ENCODE data around the gene PLAU.
"Not testable (repeated sequence)": the region's sequence is repeated elsewhere in the genome, so short reads cannot be mapped to it uniquely, and the experiment has no call there.

PLAU gene

GRCh38 chr10:73950155-73950948 is 39.4 kb downstream of the PLAU start:
- DNase-seq (ENCODE audit: low read depth), result no peak

- DNase-seq (ENCODE audit: low read depth), result no peak
Measured at GRCh38 chr10:73953665-73954064, 42.7 kb downstream of the PLAU start.

GRCh38 chr10:73954737-73955136 is 43.8 kb downstream of the PLAU start:
- DNase-seq (ENCODE audit: low read depth), result no peak

- no peak for DNase-seq (ENCODE audit: low read depth)
Measured at GRCh38 chr10:73955719-73956118, 44.8 kb downstream of the PLAU start.

- DNase-seq (ENCODE audit: low read depth), result no peak
Measured at GRCh38 chr10:73956476-73957359, 45.8 kb downstream of the PLAU start.

- DNase-seq (ENCODE audit: low read depth), result no peak
Measured at GRCh38 chr10:73959484-73960243, 48.7 kb downstream of the PLAU start.

GRCh38 chr10:73962386-73962785 is 51.5 kb downstream of the PLAU start:
- no peak for DNase-seq (ENCODE audit: low read depth)

- not testable (repeated sequence) for DNase-seq (ENCODE audit: low read depth)
Measured at GRCh38 chr10:73963533-73963932, 52.6 kb downstream of the PLAU start.

- DNase-seq (ENCODE audit: low read depth), result no peak
Measured at GRCh38 chr10:73964743-73965142, 53.8 kb downstream of the PLAU start.

- DNase-seq (ENCODE audit: low read depth), result not testable (repeated sequence)
Measured at GRCh38 chr10:73965267-73965889, 54.4 kb downstream of the PLAU start.

- DNase-seq (ENCODE audit: low read depth), result no peak
Measured at GRCh38 chr10:73965890-73966768, 55.2 kb downstream of the PLAU start.

- DNase-seq (ENCODE audit: low read depth), result no peak
Measured at GRCh38 chr10:73967022-73967429, 56.1 kb downstream of the PLAU start.

Measured in activated gamma-delta T cell treated with anti-CD3 and anti-CD28 coated beads, Interleukin-2, amount 50 U/mL, for 16 hours (primary cell).